ENCODE results near the gene EXOC3L1.

DNA sequence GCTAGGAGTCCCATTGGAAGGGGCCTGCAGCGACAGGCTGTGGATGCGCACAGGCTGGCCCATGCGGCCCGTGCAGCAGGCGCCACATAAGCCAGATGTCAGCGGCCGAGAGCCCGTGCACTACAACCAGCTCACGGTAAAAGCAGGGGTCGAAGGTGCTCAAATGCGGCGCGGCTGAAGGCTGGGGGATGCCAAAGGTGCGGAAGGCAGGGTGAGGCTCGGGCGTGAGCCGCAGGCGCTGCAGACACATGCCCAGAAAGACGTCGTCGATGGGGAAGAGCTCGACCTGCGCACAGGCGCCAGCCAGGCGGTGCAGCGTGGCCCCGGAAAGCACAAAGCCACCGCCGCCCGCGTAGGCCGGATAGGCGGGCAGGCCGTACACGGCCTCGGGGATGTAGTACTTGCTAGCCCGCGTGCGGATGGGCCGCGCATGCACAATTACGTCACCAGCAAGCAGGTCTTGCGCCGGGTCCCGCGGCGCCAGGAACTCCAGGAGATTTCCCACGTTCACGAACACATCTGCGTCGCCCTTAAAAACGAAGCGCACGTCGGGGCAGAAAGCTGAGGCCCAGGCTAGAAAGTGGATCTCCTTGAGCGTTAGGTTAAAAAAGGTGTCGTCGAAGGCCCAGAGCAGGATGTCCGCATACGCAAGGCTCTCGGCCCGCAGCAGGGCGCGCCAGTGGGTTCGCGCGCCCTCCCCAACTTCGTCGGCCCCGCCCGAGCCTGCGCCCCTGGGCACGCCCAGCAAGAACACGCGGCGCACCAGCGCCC lies 40.5 kb downstream of the EXOC3L1 start:
- TF ChIP-seq CTCF (IDR thresholded peaks at IDR 0.05; ENCODE audit: low read depth, low read length), result no peak
- no peak for TF ChIP-seq POLR2A (IDR thresholded peaks at IDR 0.05; ENCODE audit: extremely low read depth, insufficient read length)

All from NB4 (cell line).